Activated T-helper 1 cell treated with Interleukin-2 at 50 U/mL for 16 hours (primary cell): ENCODE results near the gene CENPM.
A peak's percentile ranks its signal among the peaks of the same experiment; 100 is the strongest.

Experiments used
- DNase-seq: peaks from one replicate; pipeline ENCODE4 v3.0.0-alpha.2; 2020; ENCODE audit warnings: low read depth

CENPM gene

GRCh38 chr22:41932353-41932752 lies 14.6 kb downstream of the CENPM start:
- no peak for DNase-seq

- DNase-seq: no peak
These were observed 15.2 kb downstream of the CENPM start for GRCh38 chr22:41931701-41932269.

- DNase-seq: no peak
These were observed 17.5 kb downstream of the CENPM start for GRCh38 chr22:41929418-41929810.

GRCh38 chr22:41928593-41929417 lies 18.1 kb downstream of the CENPM start:
- no peak for DNase-seq

- DNase-seq: no peak
These were observed 19.1 kb downstream of the CENPM start for GRCh38 chr22:41927813-41928212.

- peak; percentile 69 for DNase-seq
These were observed 21.0 kb downstream of the CENPM start for GRCh38 chr22:41925783-41926460.

GRCh38 chr22:41923595-41924276 lies 23.2 kb downstream of the CENPM start:
- DNase-seq: no peak

GRCh38 chr22:41922940-41923594 lies 23.9 kb downstream of the CENPM start:
- no peak for DNase-seq

GRCh38 chr22:41922328-41922727 lies 24.6 kb downstream of the CENPM start:
- DNase-seq: no peak

- no peak for DNase-seq
These were observed 26.5 kb downstream of the CENPM start for GRCh38 chr22:41920271-41920976.

- no peak for DNase-seq
These were observed 27.4 kb downstream of the CENPM start for GRCh38 chr22:41919357-41920224.

- DNase-seq: no peak
These were observed 28.8 kb downstream of the CENPM start for GRCh38 chr22:41917903-41918791.

GRCh38 chr22:41917375-41917902 lies 29.5 kb downstream of the CENPM start:
- DNase-seq: no peak

- no peak for DNase-seq
These were observed 30.1 kb downstream of the CENPM start for GRCh38 chr22:41916745-41917358.

GRCh38 chr22:41915786-41916493 lies 31.0 kb downstream of the CENPM start:
- DNase-seq: no peak

GRCh38 chr22:41915035-41915785 lies 31.7 kb downstream of the CENPM start, which contains the start of gene SHISA8:
TSS of gene SHISA8 (minus strand) at chr22:41915074. CDS start at chr22:41914667, 407 bp downstream.
- peak; percentile 49 for DNase-seq

- DNase-seq: no peak
These were observed 32.3 kb downstream of the CENPM start for GRCh38 chr22:41914611-41915034.
